Measurements from ENCODE around the gene NCOA7. TPM values are rescaled to one million over a fixed set of nuclear protein-coding genes. Genes with fewer than 3 reads are reported as not detected.
A peak's percentile ranks its signal among the peaks of the same experiment; 100 is the strongest.

Gene NCOA7
- total and polyA plus RNA-seq, 9 of the 15 experiments (the other 6 are each of a cell fraction or from before 2014, with no cell fraction given): 5.8 to 14.6 (median 9.3) TPM

DNA sequence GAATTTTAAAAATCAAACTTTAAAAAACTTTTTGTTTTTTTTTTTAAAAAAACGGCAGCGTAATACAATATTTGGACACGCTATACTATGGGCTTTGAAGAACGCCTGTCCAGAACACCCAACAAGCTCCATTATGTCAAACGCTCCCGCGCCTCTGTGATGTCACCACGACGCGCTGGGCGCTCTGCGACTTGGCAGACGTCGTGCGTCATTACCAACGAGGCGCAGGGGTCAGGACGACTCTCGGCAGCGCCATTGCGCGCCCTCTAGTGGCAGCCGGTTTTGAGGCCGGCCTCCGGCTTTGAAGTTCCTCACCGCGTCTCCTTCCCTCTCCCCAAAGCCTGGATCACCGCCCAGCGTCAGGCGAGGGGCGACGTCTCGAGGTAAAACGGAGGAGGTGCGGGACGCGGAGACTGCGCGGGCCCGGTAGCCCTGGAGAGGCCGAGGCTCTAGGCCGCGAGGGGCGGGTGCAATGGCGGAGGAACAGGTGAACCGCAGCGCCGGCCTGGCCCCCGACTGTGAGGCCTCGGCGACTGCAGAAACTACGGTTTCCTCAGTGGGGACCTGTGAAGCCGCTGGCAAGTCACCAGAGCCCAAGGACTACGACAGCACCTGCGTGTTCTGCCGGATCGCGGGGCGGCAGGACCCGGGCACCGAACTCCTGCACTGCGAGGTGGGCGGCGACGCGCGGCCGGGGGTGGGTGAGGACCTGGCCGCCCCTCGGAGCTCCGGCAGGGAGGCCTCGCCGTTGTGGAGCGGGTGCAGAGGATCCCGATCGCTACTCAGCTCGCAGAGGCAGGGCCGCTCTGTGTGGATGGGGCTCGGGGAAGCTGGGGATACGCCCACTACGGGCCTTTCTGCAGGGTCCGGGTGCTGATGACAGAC lies 166.0 kb downstream of the NCOA7 start, which contains the start of gene HINT3 (continued):
- peak; percentile 38 to 79; a peak in 3 of 4 replicates for TF ChIP-seq MLLT1 (IDR thresholded peaks at IDR 0.05)
- peak; percentile 76 for TF ChIP-seq EP300 (IDR thresholded peaks at IDR 0.05; ENCODE audit: low read length)
- TF ChIP-seq ZNF124 (CRISPR knock-in tag; IDR thresholded peaks at IDR 0.05): no peak
- no peak for TF ChIP-seq SRSF1 (IDR thresholded peaks at IDR 0.05; ENCODE audit: low read depth, low read length)
- TF ChIP-seq, protein P1, sequence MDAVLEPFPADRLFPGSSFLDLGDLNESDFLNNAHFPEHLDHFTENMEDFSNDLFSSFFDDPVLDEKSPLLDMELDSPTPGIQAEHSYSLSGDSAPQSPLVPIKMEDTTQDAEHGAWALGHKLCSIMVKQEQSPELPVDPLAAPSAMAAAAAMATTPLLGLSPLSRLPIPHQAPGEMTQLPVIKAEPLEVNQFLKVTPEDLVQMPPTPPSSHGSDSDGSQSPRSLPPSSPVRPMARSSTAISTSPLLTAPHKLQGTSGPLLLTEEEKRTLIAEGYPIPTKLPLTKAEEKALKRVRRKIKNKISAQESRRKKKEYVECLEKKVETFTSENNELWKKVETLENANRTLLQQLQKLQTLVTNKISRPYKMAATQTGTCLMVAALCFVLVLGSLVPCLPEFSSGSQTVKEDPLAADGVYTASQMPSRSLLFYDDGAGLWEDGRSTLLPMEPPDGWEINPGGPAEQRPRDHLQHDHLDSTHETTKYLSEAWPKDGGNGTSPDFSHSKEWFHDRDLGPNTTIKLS (IDR thresholded peaks at IDR 0.05; ENCODE audit: borderline replicate concordance, low read depth): peak; percentile 85
- no peak for TF ChIP-seq THRAP3 (IDR thresholded peaks at IDR 0.05; ENCODE audit: borderline replicate concordance)
- TF ChIP-seq PHTF2 (CRISPR knock-in tag; IDR thresholded peaks at IDR 0.05): no peak
- peak in 1 of 2 experiments; percentile 43; a peak in 1 of 4 replicates for TF ChIP-seq HDAC1 (IDR thresholded peaks at IDR 0.05)
- TF ChIP-seq CEBPB (tag; IDR thresholded peaks at IDR 0.05): no peak
- peak; percentile 92 for TF ChIP-seq ARID2 (IDR thresholded peaks at IDR 0.05)
- no peak for TF ChIP-seq MEF2D (tag; conservative IDR thresholded peaks at IDR 0.05; ENCODE audit: low read depth)
- no peak for TF ChIP-seq SLC30A9 (CRISPR knock-in tag; IDR thresholded peaks at IDR 0.05)
- peak; percentile 77 for TF ChIP-seq MYC (IDR thresholded peaks at IDR 0.05; ENCODE audit: low read depth, low read length)
- TF ChIP-seq MYC (CRISPR knock-in tag; IDR thresholded peaks at IDR 0.05; ENCODE audit: borderline replicate concordance, low read depth): peak; percentile 85; the same call in 1 of the 2 replicates
- TF ChIP-seq PCBP1 (IDR thresholded peaks at IDR 0.05; ENCODE audit: low read depth, low read length, poor library complexity, severe bottlenecking): peak; percentile 71
- TF ChIP-seq ZNF384 (IDR thresholded peaks at IDR 0.05; ENCODE audit: low read depth, low read length): peak; percentile 56; the same call in 1 of the 2 replicates
- peak; percentile 90 for TF ChIP-seq STAT6 (CRISPR knock-in tag; IDR thresholded peaks at IDR 0.05)
- no peak for TF ChIP-seq U2AF2 (optimal IDR thresholded peaks at IDR 0.05; ENCODE audit: low read depth, low read length)
- TF ChIP-seq SIN3B (IDR thresholded peaks at IDR 0.05; ENCODE audit: low read depth): peak; percentile 82
- peak; percentile 59 for TF ChIP-seq TRIM28 (IDR thresholded peaks at IDR 0.05)
- peak; percentile 35 for TF ChIP-seq NUFIP1 (IDR thresholded peaks at IDR 0.05; ENCODE audit: partially characterized antibody)
- no peak for TF ChIP-seq POLR3A (IDR thresholded peaks at IDR 0.05; ENCODE audit: borderline replicate concordance, extremely low read depth, insufficient read depth, insufficient read length)
